Daoy (cell line): ENCODE results near the gene MRPL55. TPM values are rescaled to one million over a fixed set of nuclear protein-coding genes. Genes with fewer than 3 reads are reported as not detected.

Experiments
- DNase-seq: peaks from one replicate; pipeline ENCODE4 v3.0.0-alpha.2; 2015; ENCODE audit warnings: low read depth
- total RNA-seq: library from RNA; depleted of rRNA; stranded (reverse); fragments of >200 nt; shearing (Covaris generic); gene quantifications from 2 replicates; pipeline ENCODE4 v1.2.3, GENCODE V29; 2014

MRPL55 gene
- total RNA-seq, 1 experiment from 2014 or later, result 88.6 TPM

GRCh38 chr1:228148196-228148861, 39.2 kb upstream of the MRPL55 start:
- no peak for DNase-seq

GRCh38 chr1:228147768-228148167, 38.7 kb upstream of the MRPL55 start:
- no peak for DNase-seq

GRCh38 chr1:228147151-228147693, 38.1 kb upstream of the MRPL55 start:
- no peak for DNase-seq

GRCh38 chr1:228146417-228147150, 37.5 kb upstream of the MRPL55 start:
- DNase-seq, result no peak

- DNase-seq, result no peak
These were observed 36.6 kb upstream of the MRPL55 start for GRCh38 chr1:228145463-228146416.

- no peak for DNase-seq
These were observed 35.9 kb upstream of the MRPL55 start for GRCh38 chr1:228144993-228145343.

- no peak for DNase-seq
These were observed 35.3 kb upstream of the MRPL55 start for GRCh38 chr1:228144193-228144992.

- no peak for DNase-seq
These were observed 34.5 kb upstream of the MRPL55 start for GRCh38 chr1:228143480-228144192.

GRCh38 chr1:228142701-228143136, 33.6 kb upstream of the MRPL55 start:
- DNase-seq, result no peak

GRCh38 chr1:228142155-228142691, 33.1 kb upstream of the MRPL55 start:
- DNase-seq, result no peak

GRCh38 chr1:228141226-228142044, 32.3 kb upstream of the MRPL55 start:
- DNase-seq, result peak; percentile 83

- no peak for DNase-seq
These were observed 31.7 kb upstream of the MRPL55 start for GRCh38 chr1:228140724-228141225.

GRCh38 chr1:228139931-228140723, 31.0 kb upstream of the MRPL55 start, which contains the start of gene GUK1:
Gene GUK1, plus strand, starts transcription at chr1:228140279. Its CDS starts 24 bp downstream, at chr1:228140303.
- DNase-seq, result peak; percentile 100

GRCh38 chr1:228139406-228139930, 30.4 kb upstream of the MRPL55 start:
- no peak for DNase-seq

- no peak for DNase-seq
These were observed 27.8 kb upstream of the MRPL55 start for GRCh38 chr1:228136901-228137300.

GRCh38 chr1:228134591-228134990, 25.5 kb upstream of the MRPL55 start:
- no peak for DNase-seq

- no peak for DNase-seq
These were observed 22.7 kb upstream of the MRPL55 start for GRCh38 chr1:228131766-228132165.

- no peak for DNase-seq
These were observed 16.1 kb upstream of the MRPL55 start for GRCh38 chr1:228125185-228125584.
